AG04449 (cell line): ENCODE data around the gene GMNC.

Experiments used
- CTCF ChIA-PET: fragments of 350-600 bp; formaldehyde crosslinking; extraction: SDS; loops from one replicate; lab custom pipeline; 2021; ENCODE audit warnings: antibody characterized with exemption; lab: Yijun Ruan, JAX
- POLR2A ChIA-PET: fragments of 400-600, 350-600 bp; formaldehyde crosslinking; extraction: SDS; loops from one replicate; lab custom pipeline; 2020; ENCODE audit warnings: antibody characterized with exemption, inconsistent platforms; lab: Yijun Ruan, JAX
- DNase-seq: peaks from one replicate; pipeline ENCODE4 v3.0.0-alpha.2; 2010; ENCODE audit warnings: low read depth, low spot score
- H3K4me3 ChIP-seq: 2 replicates; pipeline ENCODE4 v1.5.1; 2011; ENCODE audit warnings: low read depth, mild to moderate bottlenecking, control low read depth, low read length
- CTCF ChIP-seq: IDR thresholded peaks from one replicate; pipeline ENCODE4 v1.5.1; 2011; ENCODE audit warnings: mild to moderate bottlenecking, moderate library complexity, low read length, control low read depth, inconsistent platforms; ENCODE audit not compliant: insufficient read depth; ENCODE audit errors: missing control alignments

GMNC gene, protein sequence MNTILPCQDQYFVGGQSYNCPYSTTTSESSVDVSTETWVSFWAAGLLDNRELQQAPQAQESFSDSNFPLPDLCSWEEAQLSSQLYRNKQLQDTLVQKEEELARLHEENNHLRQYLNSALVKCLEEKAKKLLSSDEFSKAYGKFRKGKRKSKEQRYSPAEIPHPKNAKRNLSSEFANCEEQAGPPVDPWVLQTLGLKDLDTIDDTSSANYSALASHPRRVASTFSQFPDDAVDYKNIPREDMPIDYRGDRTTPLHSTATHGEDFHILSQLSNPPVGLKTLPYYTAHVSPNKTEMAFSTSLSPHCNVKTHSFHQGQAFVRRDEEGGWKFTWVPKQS

DNA sequence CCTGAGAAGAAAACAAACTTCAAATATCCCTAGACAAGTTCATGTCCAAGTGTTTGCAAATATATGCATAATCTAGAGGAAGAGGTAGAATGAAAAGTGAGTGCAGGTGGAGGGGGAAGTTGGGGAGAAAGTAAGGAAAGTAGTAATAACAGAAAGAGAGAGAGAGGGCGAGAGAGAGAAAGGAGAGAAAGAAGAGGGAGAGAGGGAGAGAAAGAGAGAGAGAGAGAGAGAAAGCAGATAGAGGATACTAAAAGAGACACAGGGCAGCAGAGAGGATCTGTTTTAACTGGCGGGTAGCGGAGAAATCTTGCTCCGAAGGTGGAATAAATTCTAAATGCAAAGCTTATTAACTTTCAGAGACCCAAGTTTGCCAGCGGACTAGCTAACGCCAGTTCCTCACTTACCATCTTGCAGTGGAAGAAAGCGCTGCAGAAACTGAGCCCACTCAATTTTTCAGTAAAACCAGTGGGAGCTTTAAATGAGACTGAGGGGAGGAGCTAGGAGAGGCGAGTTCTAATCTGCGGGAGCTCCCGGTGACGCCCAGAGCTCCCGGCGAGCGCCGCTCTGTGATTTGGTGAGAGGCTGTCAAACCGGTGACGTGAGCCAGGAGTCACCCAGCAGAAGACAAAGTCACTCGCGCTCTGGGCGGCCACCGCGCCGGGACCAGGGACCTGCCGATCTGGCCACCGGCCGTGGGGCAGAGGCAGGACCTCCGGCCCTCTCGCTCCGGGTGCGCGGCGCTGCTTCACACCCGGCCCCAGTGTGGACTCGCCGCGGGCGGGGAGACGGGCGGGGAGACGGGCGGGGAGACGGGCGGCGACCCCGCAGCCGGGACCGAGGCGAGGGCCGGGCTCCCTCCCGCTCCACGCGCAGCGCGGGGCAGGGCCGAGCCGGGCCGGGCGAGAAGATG is at the start of gene GMNC:
Gene GMNC, minus strand, starts transcription at position 486 of the 910 bp plus-strand sequence. Its CDS starts 79 bp downstream, at position 407.
- POLR2A ChIA-PET = interaction anchor here (0.7 kb wide), 1 partner anchor 112 kb away, joined by 3 read pairs; no protein-coding TSS in a partner anchor
- no peak for DNase-seq
- CTCF ChIA-PET = interaction anchor here (1.4 to 3.2 kb wide), 3 partner anchors 22 to 185 kb away, joined by 4 to 17 read pairs (median 4); no protein-coding TSS in a partner anchor
- H3K4me3 ChIP-seq = peak within 1 kb of the TSS; percentile 60
- no peak for TF ChIP-seq CTCF

GRCh38 chr3:190911382-190911781 is 48.9 kb upstream of the GMNC start:
- ChIA-PET CTCF (no interaction called here), POLR2A (no interaction called here)
- no peak for TF ChIP-seq CTCF
- H3K4me3 ChIP-seq = no peak overlapping the region
- no peak for DNase-seq

DNA sequence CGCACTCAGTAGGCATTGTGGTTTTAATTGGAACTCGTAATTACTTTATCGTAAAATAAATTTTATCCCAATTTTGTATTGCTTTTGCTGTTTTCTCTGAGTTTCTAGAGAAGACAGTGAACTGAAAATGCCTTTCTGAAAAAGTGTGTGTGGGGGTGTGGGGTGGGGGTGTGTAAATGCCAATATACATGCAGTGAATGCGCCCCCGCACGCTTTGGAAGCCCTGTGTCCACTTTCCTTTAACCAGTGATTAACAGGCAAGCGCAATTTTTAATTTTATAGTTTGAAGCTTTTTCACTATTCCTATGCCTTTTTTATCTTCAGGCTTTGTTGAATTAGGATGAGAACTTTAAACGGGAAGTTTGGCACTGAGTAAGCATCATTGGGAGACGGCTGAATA is 47.4 kb upstream of the GMNC start:
- H3K4me3 ChIP-seq = no peak overlapping the region
- POLR2A ChIA-PET = no interaction called here
- CTCF ChIA-PET = no interaction called here
- TF ChIP-seq CTCF = no peak
- DNase-seq = no peak

DNA sequence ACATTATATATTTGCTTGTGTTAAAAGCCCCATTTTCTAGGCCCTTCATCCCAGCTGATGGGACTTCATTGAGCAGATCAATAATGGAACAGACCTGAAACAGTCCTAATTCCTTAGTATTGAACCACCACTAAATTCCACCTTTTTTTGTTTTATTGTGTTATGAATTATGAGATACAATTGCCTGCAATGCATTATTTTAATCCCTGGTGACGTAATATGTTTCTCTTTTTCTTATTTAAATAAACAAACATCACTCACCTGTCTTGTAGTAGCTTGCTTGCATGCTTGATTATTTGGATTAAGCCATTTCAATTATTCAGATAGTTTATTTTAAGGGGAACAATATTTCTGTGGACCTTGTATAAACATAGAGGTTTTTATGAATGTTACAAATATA is 40.7 kb upstream of the GMNC start:
- no peak for DNase-seq
- H3K4me3 ChIP-seq = no peak overlapping the region
- TF ChIP-seq CTCF = no peak
- ChIA-PET CTCF (no interaction called here), POLR2A (no interaction called here)

- DNase-seq = no peak
- CTCF ChIA-PET = no interaction called here
- POLR2A ChIA-PET = no interaction called here
- H3K4me3 ChIP-seq = no peak overlapping the region
- no peak for TF ChIP-seq CTCF
Measured at GRCh38 chr3:190902292-190902691, 39.8 kb upstream of the GMNC start.
